T-helper 9 cell (primary cell): Measurements from ENCODE around the gene PPP2R5E.

Experiments
- DNase-seq: peaks from one replicate; pipeline ENCODE4 v3.0.0-alpha.2; 2020

The PPP2R5E gene

GRCh38 chr14:63468294-63468693 lies 74.9 kb downstream of the PPP2R5E start:
- DNase-seq = no peak

- no peak for DNase-seq
These were observed 75.6 kb downstream of the PPP2R5E start for GRCh38 chr14:63467440-63468072.

- no peak for DNase-seq
These were observed 77.8 kb downstream of the PPP2R5E start for GRCh38 chr14:63465347-63465746.

- no peak for DNase-seq
These were observed 82.4 kb downstream of the PPP2R5E start for GRCh38 chr14:63460680-63461369.

- DNase-seq = no peak
These were observed 83.4 kb downstream of the PPP2R5E start for GRCh38 chr14:63459738-63460137.

GRCh38 chr14:63457498-63457897 lies 85.7 kb downstream of the PPP2R5E start:
- no peak for DNase-seq

GRCh38 chr14:63454863-63455622 lies 88.1 kb downstream of the PPP2R5E start:
- no peak for DNase-seq

- DNase-seq = no peak
These were observed 88.7 kb downstream of the PPP2R5E start for GRCh38 chr14:63454436-63454835.

- DNase-seq = no peak
These were observed 89.7 kb downstream of the PPP2R5E start for GRCh38 chr14:63453443-63453936.

- no peak for DNase-seq
These were observed 90.4 kb downstream of the PPP2R5E start for GRCh38 chr14:63452796-63453195.

GRCh38 chr14:63448841-63449240 lies 94.3 kb downstream of the PPP2R5E start:
- no peak for DNase-seq

- DNase-seq = no peak
These were observed 98.6 kb downstream of the PPP2R5E start for GRCh38 chr14:63444588-63444987.

GRCh38 chr14:63443988-63444387 lies 99.2 kb downstream of the PPP2R5E start:
- DNase-seq = no peak

GRCh38 chr14:63443361-63443760 lies 99.8 kb downstream of the PPP2R5E start:
- DNase-seq = no peak

- DNase-seq = no peak
These were observed 105.0 kb downstream of the PPP2R5E start for GRCh38 chr14:63438065-63438757.

- no peak for DNase-seq
These were observed 106.7 kb downstream of the PPP2R5E start for GRCh38 chr14:63436286-63437098.

- no peak for DNase-seq
These were observed 107.3 kb downstream of the PPP2R5E start for GRCh38 chr14:63435838-63436237.

GRCh38 chr14:63435204-63435603 lies 108.0 kb downstream of the PPP2R5E start:
- no peak for DNase-seq

GRCh38 chr14:63432888-63433552 lies 110.2 kb downstream of the PPP2R5E start:
- no peak for DNase-seq

GRCh38 chr14:63432228-63432627 lies 110.9 kb downstream of the PPP2R5E start:
- no peak for DNase-seq

GRCh38 chr14:63431466-63431865 lies 111.7 kb downstream of the PPP2R5E start:
- no peak for DNase-seq

- no peak for DNase-seq
These were observed 114.7 kb downstream of the PPP2R5E start for GRCh38 chr14:63428486-63428885.
